Endothelial cell of umbilical vein (primary cell): ENCODE data around the gene AFF4. TPM values are rescaled to one million over a fixed set of nuclear protein-coding genes. Genes with fewer than 3 reads are reported as not detected.

Experiments used
- BruUV-seq: library from RNA; stranded (reverse); fragments of 400-500 nt; replicated peaks from 2 replicates; lab custom pipeline; 2021; lab: Mats Ljungman, UMichigan
- CTCF ChIA-PET: fragments of 300-600, 350-600 bp; sonication (Branson Sonifier 250); formaldehyde crosslinking; loops from one replicate; lab custom pipeline; 2021; ENCODE audit warnings: antibody characterized with exemption, inconsistent platforms; lab: Charles Lee
- POLR2A ChIA-PET: fragments of 300-600, 350-600 bp; sonication (Branson Sonifier 250); formaldehyde crosslinking; loops from one replicate; lab custom pipeline; 2021; ENCODE audit warnings: antibody characterized with exemption, inconsistent platforms; lab: Charles Lee
- DNase-seq: peaks from one replicate; pipeline ENCODE4 v3.0.0-alpha.2; 2011; ENCODE audit warnings: low read depth, low spot score
- FAIRE-seq: peaks from 2 replicates; lab custom pipeline; 2011; peaks lifted over from hg19 to GRCh38; lab: Jason Lieb, UNC
- H2AFZ ChIP-seq: 2 replicates; pipeline ENCODE4 v1.6.0; 2012; ENCODE audit warnings: low read depth, low read length, control low read depth, inconsistent platforms
- H3K27ac ChIP-seq: 2 replicates; pipeline ENCODE4 v1.5.1; 2011; ENCODE audit warnings: low read depth, mild to moderate bottlenecking, control low read depth, low read length, moderate library complexity; ENCODE audit not compliant: insufficient read depth
- H3K27me3 ChIP-seq, 2 experiments: 2 replicates each; pipeline versions ENCODE4 v1.6.0 to v1.6.1; 2011; ENCODE audit warnings: low read length in 2 of 2, mixed read lengths in 1 of 2; ENCODE audit not compliant: control insufficient read depth in 2 of 2, insufficient read depth in 2 of 2
- H3K36me3 ChIP-seq, 2 experiments: 2 replicates in 1 of 2; 3 replicates in 1 of 2; pipeline ENCODE4 v1.5.1; 2011; ENCODE audit warnings: low read length in 2 of 2, mild to moderate bottlenecking in 1 of 2, moderate library complexity in 1 of 2; ENCODE audit not compliant: control insufficient read depth in 2 of 2, insufficient read depth in 2 of 2; ENCODE audit errors: extremely low read depth in 1 of 2
- H3K4me1 ChIP-seq: 3 replicates; pipeline ENCODE4 v1.5.1; 2011; ENCODE audit warnings: mild to moderate bottlenecking, low read length; ENCODE audit not compliant: control insufficient read depth, insufficient read depth; ENCODE audit errors: extremely low read depth
- H3K4me2 ChIP-seq: 2 replicates; pipeline ENCODE4 v1.6.1; 2011; ENCODE audit warnings: low read length, control low read depth, mixed read lengths; ENCODE audit not compliant: insufficient read depth
- H3K4me3 ChIP-seq, 3 experiments: fragments of 200-600 bp in 1 of 3; sonication (generic), shearing (Covaris generic) in 1 of 3; replicated peaks in 1 of 3; 2 replicates each; pipeline ENCODE4 v1.5.1; 2011 to 2016; ENCODE audit warnings: control low read depth in 3 of 3, low read length in 3 of 3, mild to moderate bottlenecking in 2 of 3, inconsistent platforms in 1 of 3, low read depth in 1 of 3, moderate library complexity in 1 of 3; ENCODE audit not compliant: insufficient read depth in 1 of 3
- H3K79me2 ChIP-seq: 2 replicates; pipeline ENCODE4 v1.6.0; 2012; ENCODE audit warnings: low read length, inconsistent platforms; ENCODE audit not compliant: control insufficient read depth, insufficient read depth
- H3K9ac ChIP-seq: replicated peaks from 2 replicates; pipeline ENCODE3; 2011; ENCODE audit warnings: low read length, control low read depth; ENCODE audit not compliant: insufficient read depth; ENCODE audit errors: extremely low read depth
- H3K9me1 ChIP-seq: replicated peaks from 3 replicates; pipeline ENCODE4 v1.6.0; 2011; ENCODE audit warnings: mild to moderate bottlenecking, low read length; ENCODE audit not compliant: control insufficient read depth, insufficient read depth; ENCODE audit errors: extremely low read depth
- H3K9me3 ChIP-seq: replicated peaks from 2 replicates; pipeline ENCODE4 v1.5.1; 2012; ENCODE audit warnings: low read length, inconsistent platforms; ENCODE audit not compliant: control insufficient read depth, insufficient read depth
- H4K20me1 ChIP-seq: replicated peaks from 2 replicates; pipeline ENCODE3; 2011; ENCODE audit warnings: mild to moderate bottlenecking, low read length; ENCODE audit not compliant: control insufficient read depth, insufficient read depth; ENCODE audit errors: extremely low read depth
- CTCF ChIP-seq, 2 donors: IDR thresholded peaks; 1 replicate in 1 of 2; 2 replicates in 1 of 2; pipeline ENCODE4 v1.5.1; 2011; ENCODE audit warnings: low read length in 2 of 2, mild to moderate bottlenecking in 2 of 2, moderate library complexity in 2 of 2, control low read depth in 1 of 2, inconsistent platforms in 1 of 2, low read depth in 1 of 2; ENCODE audit not compliant: insufficient read depth in 1 of 2; ENCODE audit errors: extremely low read depth in 1 of 2
- EZH2 ChIP-seq: IDR thresholded peaks from 2 replicates; pipeline ENCODE4 v1.6.1; 2012; ENCODE audit warnings: borderline replicate concordance, low read depth, mild to moderate bottlenecking, moderate library complexity, low read length, inconsistent platforms; ENCODE audit not compliant: severe bottlenecking
- FOS ChIP-seq: IDR thresholded peaks from 2 replicates; pipeline ENCODE4 v1.6.1; 2011; ENCODE audit warnings: mild to moderate bottlenecking, low read length, moderate library complexity, borderline replicate concordance; ENCODE audit not compliant: insufficient read depth
- GATA2 ChIP-seq: IDR thresholded peaks from 2 replicates; pipeline ENCODE4 v1.7.0; 2011; ENCODE audit warnings: low read depth, mild to moderate bottlenecking, moderate library complexity, mixed read lengths, low read length; ENCODE audit not compliant: insufficient read length, insufficient read depth
- JUN ChIP-seq: IDR thresholded peaks from 2 replicates; pipeline ENCODE4 v1.6.1; 2011; ENCODE audit warnings: borderline replicate concordance, low read depth; ENCODE audit not compliant: insufficient read length, insufficient read depth
- MAX ChIP-seq: IDR thresholded peaks from 2 replicates; pipeline ENCODE4 v1.6.1; 2011; ENCODE audit not compliant: insufficient read depth, insufficient read length
- MYC ChIP-seq: IDR thresholded peaks from one replicate; pipeline ENCODE4 v1.6.1; 2011; ENCODE audit warnings: mild to moderate bottlenecking, low read depth, low read length
- POLR2A ChIP-seq: IDR thresholded peaks from 2 replicates; pipeline ENCODE4 v1.6.1; 2012; ENCODE audit warnings: low read depth, mild to moderate bottlenecking, control low read depth, low read length
- POLR2AphosphoS5 ChIP-seq: IDR thresholded peaks from 2 replicates; pipeline ENCODE4 v1.6.1; 2012; ENCODE audit warnings: low read depth, mild to moderate bottlenecking, control low read depth, low read length, moderate library complexity; ENCODE audit not compliant: insufficient read depth
- dilution Hi-C: fragments of 300-500 bp; cut with MboI; formaldehyde crosslinking; loops from one replicate; pipeline ENCODE4 v1.15.0; 2019; ENCODE audit warnings: low sequenced_read_pairs; ENCODE audit not compliant: extremely low pct_ligation_motif_present
- intact Hi-C: fragments of 100-400 bp; cut with micrococcal nuclease; formaldehyde crosslinking; loops from one replicate; pipeline ENCODE4 v1.10.0; 2022
- polyA plus RNA-seq, 4 experiments: library from polyadenylated mRNA; depleted of rRNA in 3 of 4; stranded (reverse) in 3 of 4; unstranded in 1 of 4; fragments of >200 nt; gene quantifications; 2 replicates each; pipeline versions ENCODE4 v1.2.1 to v1.2.3, GENCODE V29; 2011 to 2012; ENCODE audit warnings: missing spikeins in 1 of 4
- total RNA-seq: library from RNA; stranded (reverse); gene quantifications from 2 replicates; pipeline ENCODE4 v1.2.3, GENCODE V29; 2021

AFF4 gene
- total and polyA plus RNA-seq, 2 donors (not counting 3 experiments of a cell fraction or from before 2014, with no cell fraction given): 27.0 to 88.3 TPM

- DNase-seq (no peak), FAIRE-seq (no peak)
- TF ChIP-seq GATA2 (no peak), MYC (no peak), EZH2 (no peak), POLR2AphosphoS5 (no peak), POLR2A (no peak), FOS (no peak), MAX (no peak), CTCF (IDR thresholded peaks at IDR 0.05; ENCODE audit: extremely low read depth in 1 of 2, insufficient read depth in 1 of 2, low read depth in 1 of 2, low read length in 2 of 2) (no peak), JUN (no peak)
- Histone ChIP-seq H3K36me3 (peaks cover 16 to 41% of the 10 kb centered on the region in 2 experiments), H3K4me3 (no peak overlapping the region), H3K9me3 (no peaks in the 10 kb centered on the region), H3K27me3 (no peaks in the 10 kb centered on the region), H4K20me1 (peaks cover 7% of the 10 kb centered on the region), H3K9ac (no peak overlapping the region), H3K4me1 (no peaks in the 10 kb centered on the region), H3K4me2 (no peak overlapping the region), H2AFZ (no peak overlapping the region), H3K79me2 (peaks cover 71% of the 10 kb centered on the region), H3K9me1 (no peaks in the 10 kb centered on the region), H3K27ac (no peak overlapping the region)
- ChIA-PET POLR2A (no interaction called here), CTCF (interaction anchor here (1.3 kb wide), 1 partner anchor 9 kb away, joined by 3 read pairs; no protein-coding TSS in a partner anchor)
- BruUV-seq: no TSS peak
- dilution Hi-C loops: no loop called here
- intact Hi-C loops: no loop called here
Observed at GRCh38 chr5:132928062-132928407, 35.4 kb downstream of the AFF4 start.
